GM12875 (cell line): Measurements from ENCODE around the gene C19orf18.

Source experiments
- H3K4me3 ChIP-seq: one replicate; pipeline ENCODE4 v1.5.1; 2011; ENCODE audit warnings: low read depth, low read length, control low read depth
- TF ChIP-seq, protein P1 (sequence below): IDR thresholded peaks from 2 replicates; pipeline ENCODE4 v1.5.1; 2011; ENCODE audit warnings: low read depth, mild to moderate bottlenecking, control low read depth, inconsistent platforms, low read length, moderate library complexity, borderline replicate concordance; ENCODE audit not compliant: insufficient read depth

C19orf18 gene

DNA sequence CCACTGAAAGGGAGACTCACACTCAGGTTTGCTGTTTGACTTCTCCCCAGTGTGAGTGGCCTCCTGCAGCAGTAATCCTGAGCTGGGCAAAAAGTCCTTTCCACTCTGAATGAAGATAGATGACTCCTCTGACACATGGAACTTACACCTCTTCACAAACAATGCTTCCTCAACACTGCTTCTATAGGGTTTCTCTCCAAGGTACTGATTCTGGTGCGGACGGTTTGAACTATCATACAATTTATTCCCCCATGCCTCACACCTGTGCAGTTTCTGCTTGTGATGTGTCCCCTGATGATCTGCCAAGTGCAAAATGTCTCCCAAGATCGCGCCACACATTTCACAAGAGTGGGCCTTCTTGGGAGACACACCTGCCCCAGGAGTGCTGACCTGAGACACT, 46.7 kb downstream of the C19orf18 start:
- TF ChIP-seq, protein P1, sequence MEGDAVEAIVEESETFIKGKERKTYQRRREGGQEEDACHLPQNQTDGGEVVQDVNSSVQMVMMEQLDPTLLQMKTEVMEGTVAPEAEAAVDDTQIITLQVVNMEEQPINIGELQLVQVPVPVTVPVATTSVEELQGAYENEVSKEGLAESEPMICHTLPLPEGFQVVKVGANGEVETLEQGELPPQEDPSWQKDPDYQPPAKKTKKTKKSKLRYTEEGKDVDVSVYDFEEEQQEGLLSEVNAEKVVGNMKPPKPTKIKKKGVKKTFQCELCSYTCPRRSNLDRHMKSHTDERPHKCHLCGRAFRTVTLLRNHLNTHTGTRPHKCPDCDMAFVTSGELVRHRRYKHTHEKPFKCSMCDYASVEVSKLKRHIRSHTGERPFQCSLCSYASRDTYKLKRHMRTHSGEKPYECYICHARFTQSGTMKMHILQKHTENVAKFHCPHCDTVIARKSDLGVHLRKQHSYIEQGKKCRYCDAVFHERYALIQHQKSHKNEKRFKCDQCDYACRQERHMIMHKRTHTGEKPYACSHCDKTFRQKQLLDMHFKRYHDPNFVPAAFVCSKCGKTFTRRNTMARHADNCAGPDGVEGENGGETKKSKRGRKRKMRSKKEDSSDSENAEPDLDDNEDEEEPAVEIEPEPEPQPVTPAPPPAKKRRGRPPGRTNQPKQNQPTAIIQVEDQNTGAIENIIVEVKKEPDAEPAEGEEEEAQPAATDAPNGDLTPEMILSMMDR, result no peak
- no peak overlapping the region for H3K4me3 ChIP-seq

DNA sequence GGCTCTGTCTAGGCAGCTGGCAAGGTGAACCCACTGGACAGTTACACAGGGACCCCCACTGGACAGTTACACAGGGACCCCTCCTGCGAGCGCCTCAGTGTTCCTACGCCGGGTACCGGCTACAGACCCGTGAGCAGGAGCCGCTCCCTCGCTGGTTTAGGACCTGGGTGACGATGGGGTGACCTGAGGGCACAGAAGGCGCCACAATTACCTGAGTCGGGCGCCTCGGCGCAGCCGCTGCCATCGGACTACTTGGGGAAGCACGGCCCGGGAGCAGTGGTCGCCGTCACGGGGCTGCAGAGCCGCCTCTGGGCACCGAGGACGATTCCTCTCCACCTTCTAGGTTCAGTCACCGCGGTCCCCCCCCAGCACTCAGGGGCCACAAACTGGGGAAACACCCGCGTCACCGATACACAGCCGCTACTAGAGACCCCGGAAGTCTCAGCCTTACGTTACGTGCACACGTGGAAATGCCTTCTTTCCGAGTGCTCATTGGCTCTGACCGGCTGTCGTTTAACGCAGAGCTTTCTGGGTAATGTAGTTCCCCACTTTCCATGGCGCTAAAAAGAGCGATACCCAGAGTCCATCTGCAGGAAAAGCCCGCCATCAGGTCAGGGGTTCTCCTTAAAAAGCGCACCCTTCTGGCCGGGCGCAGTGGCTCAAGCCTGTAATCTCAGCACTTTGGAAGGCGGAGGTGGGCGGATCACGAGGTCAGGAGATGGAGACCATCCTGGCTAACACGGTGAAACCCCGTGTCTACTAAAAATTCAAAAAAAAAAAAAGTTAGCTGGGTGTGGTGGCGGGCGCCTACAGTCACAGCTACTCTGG, 58.0 kb downstream of the C19orf18 start, which contains the start of gene ZNF417:
Gene ZNF417 (minus strand): TSS at position 425 of the 828 bp plus-strand sequence. CDS start 181 bp downstream, at position 244.
- TF ChIP-seq, protein P1, result peak; percentile 34; the same call in 1 of the 2 replicates
- H3K4me3 ChIP-seq, result peak within 1 kb of the TSS; percentile 73

DNA sequence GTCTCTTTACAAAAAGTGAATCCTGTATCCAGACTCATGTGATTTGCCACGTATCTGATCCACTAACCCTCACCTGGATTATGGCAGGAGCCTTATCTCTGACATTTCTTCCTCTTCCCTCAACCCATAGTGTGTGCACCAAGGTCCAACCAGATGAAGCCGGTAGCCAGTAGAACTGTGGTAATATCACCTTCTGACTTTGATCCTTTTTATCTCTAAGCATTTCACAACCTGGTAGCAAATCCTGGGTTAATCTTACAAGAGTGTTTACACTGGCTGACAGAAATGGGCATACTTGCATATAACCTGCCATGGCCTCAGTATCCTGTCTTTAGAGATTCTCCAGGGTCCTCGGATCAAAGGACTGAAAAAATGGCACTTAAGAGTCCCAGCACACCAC, 59.8 kb downstream of the C19orf18 start:
- TF ChIP-seq, protein P1, result no peak
- no peak overlapping the region for H3K4me3 ChIP-seq
